H1 (cell line): ENCODE results near the gene CUL2. TPM values are rescaled to one million over a fixed set of nuclear protein-coding genes. Genes with fewer than 3 reads are reported as not detected.

ENCODE experiments used
- CTCF ChIA-PET: fragments of 300-600 bp; sonication (Branson Sonifier 250); formaldehyde crosslinking; loops from one replicate; lab custom pipeline; 2021; ENCODE audit not compliant: partially characterized antibody; lab: Charles Lee
- POLR2A ChIA-PET: fragments of 300-600 bp; sonication (Branson Sonifier 250); formaldehyde crosslinking; loops from one replicate; lab custom pipeline; 2021; ENCODE audit warnings: inconsistent platforms; ENCODE audit not compliant: partially characterized antibody; lab: Charles Lee
- DNase-seq, 2 experiments: peaks; one replicate each; pipeline versions ENCODE4 v3.0.0 to v3.0.0-alpha.2; 2010 to 2022; ENCODE audit warnings: low spot score in 2 of 2, low read depth in 1 of 2, mixed read lengths in 1 of 2
- FAIRE-seq: peaks from 2 replicates; lab custom pipeline; 2011; peaks lifted over from hg19 to GRCh38; lab: Jason Lieb, UNC
- H2AFZ ChIP-seq: 2 replicates; pipeline ENCODE4 v1.8.1; 2012; ENCODE audit warnings: low read length, inconsistent platforms
- H2AK5ac ChIP-seq: 2 replicates; pipeline ENCODE4 v1.6.1; 2013; ENCODE audit warnings: low read depth, low read length
- H2BK120ac ChIP-seq: replicated peaks from 2 replicates; pipeline ENCODE3; 2013; ENCODE audit warnings: low read depth, low read length, inconsistent platforms
- H2BK12ac ChIP-seq: 2 replicates; pipeline ENCODE4 v1.6.1; 2013; ENCODE audit warnings: low read depth, low read length
- H2BK15ac ChIP-seq: 2 replicates; pipeline ENCODE4 v1.6.1; 2013; ENCODE audit warnings: low read length
- H2BK20ac ChIP-seq: 2 replicates; pipeline ENCODE4 v1.6.1; 2013; ENCODE audit warnings: low read length
- H2BK5ac ChIP-seq: 2 replicates; pipeline ENCODE4 v1.6.1; 2013; ENCODE audit warnings: low read depth, low read length
- H3K14ac ChIP-seq: 2 replicates; pipeline ENCODE4 v1.6.1; 2013; ENCODE audit warnings: inconsistent platforms; ENCODE audit not compliant: insufficient read length
- H3K18ac ChIP-seq: 2 replicates; pipeline ENCODE4 v1.6.1; 2013; ENCODE audit warnings: low read length; ENCODE audit errors: extremely low read depth
- H3K23ac ChIP-seq: 2 replicates; pipeline ENCODE4 v1.6.1; 2013; ENCODE audit warnings: inconsistent platforms; ENCODE audit not compliant: insufficient read length
- H3K23me2 ChIP-seq: 2 replicates; pipeline ENCODE4 v1.6.1; 2013; ENCODE audit warnings: low read depth, low read length
- H3K27ac ChIP-seq: 2 replicates; pipeline ENCODE4 v1.6.1; 2011; ENCODE audit warnings: low read depth, low read length, inconsistent platforms
- H3K27me3 ChIP-seq, 4 experiments: replicated peaks in 1 of 4; 1 replicate in 1 of 4; 2 replicates in 3 of 4; pipeline versions ENCODE4 v1.6.1 to v1.8.1; 2011 to 2013; ENCODE audit warnings: low read length in 3 of 4, mild to moderate bottlenecking in 3 of 4, inconsistent platforms in 2 of 4, mixed read lengths in 2 of 4, moderate library complexity in 1 of 4; ENCODE audit not compliant: control insufficient read depth in 3 of 4, insufficient read depth in 3 of 4; ENCODE audit errors: extremely low read depth in 1 of 4
- H3K36me3 ChIP-seq, 4 experiments: 2 replicates each; pipeline versions ENCODE4 v1.6.1 to v1.8.1; 2011 to 2013; ENCODE audit warnings: mild to moderate bottlenecking in 4 of 4, low read length in 3 of 4, moderate library complexity in 2 of 4, control low read depth in 1 of 4, inconsistent platforms in 1 of 4; ENCODE audit not compliant: insufficient read depth in 4 of 4, control insufficient read depth in 2 of 4
- H3K4ac ChIP-seq: replicated peaks from 2 replicates; pipeline ENCODE3; 2013; ENCODE audit warnings: low read length, low read depth, mixed read lengths, inconsistent platforms; ENCODE audit not compliant: insufficient read length
- H3K4me1 ChIP-seq, 4 experiments: replicated peaks in 1 of 4; 1 replicate in 1 of 4; 2 replicates in 3 of 4; pipeline versions ENCODE4 v1.6.1 to v1.8.1; 2011 to 2013; ENCODE audit warnings: low read length in 3 of 4, inconsistent platforms in 2 of 4, mixed read lengths in 1 of 4; ENCODE audit not compliant: insufficient read depth in 4 of 4, control insufficient read depth in 3 of 4
- H3K4me2 ChIP-seq, 2 experiments: 2 replicates each; pipeline versions ENCODE4 v1.6.1 to v1.8.1; 2011 to 2013; ENCODE audit warnings: low read depth in 2 of 2, low read length in 2 of 2, control low read depth in 1 of 2, inconsistent platforms in 1 of 2, mild to moderate bottlenecking in 1 of 2; ENCODE audit not compliant: insufficient read depth in 1 of 2
- H3K4me3 ChIP-seq, 4 experiments: fragments of 200-600, 300-600 bp in 1 of 4; sonication (generic), shearing (Covaris generic), sonication (Bioruptor Twin) in 1 of 4; 2 replicates each; pipeline versions ENCODE4 v1.5.1 to v1.8.1; 2011 to 2016; ENCODE audit warnings: low read length in 4 of 4, low read depth in 3 of 4, control low read depth in 2 of 4, inconsistent platforms in 2 of 4, mild to moderate bottlenecking in 2 of 4, mixed read lengths in 1 of 4, moderate library complexity in 1 of 4; ENCODE audit not compliant: insufficient read depth in 2 of 4; ENCODE audit errors: extremely low read depth in 1 of 4
- H3K56ac ChIP-seq: replicated peaks from 2 replicates; pipeline ENCODE3; 2013; ENCODE audit warnings: low read depth, mild to moderate bottlenecking, mixed read lengths, low read length, inconsistent platforms; ENCODE audit not compliant: insufficient read length
- H3K79me1 ChIP-seq: 2 replicates; pipeline ENCODE4 v1.6.1; 2013; ENCODE audit warnings: low read depth, low read length, control low read depth
- H3K79me2 ChIP-seq, 2 experiments: 2 replicates each; pipeline versions ENCODE4 v1.6.1 to v1.8.1; 2012 to 2013; ENCODE audit warnings: low read length in 2 of 2, mild to moderate bottlenecking in 2 of 2, inconsistent platforms in 1 of 2; ENCODE audit not compliant: insufficient read depth in 2 of 2, control insufficient read depth in 1 of 2
- H3K9ac ChIP-seq, 4 experiments: replicated peaks in 1 of 4; 1 replicate in 1 of 4; 2 replicates in 3 of 4; pipeline versions ENCODE4 v1.6.1 to v1.8.1; 2011 to 2013; ENCODE audit warnings: low read depth in 3 of 4, low read length in 3 of 4, control low read depth in 2 of 4, mild to moderate bottlenecking in 2 of 4, moderate library complexity in 2 of 4, inconsistent platforms in 1 of 4; ENCODE audit errors: extremely low read depth in 1 of 4
- H3K9me3 ChIP-seq, 2 experiments: 2 replicates each; pipeline versions ENCODE4 v1.6.1 to v1.8.1; 2012 to 2013; ENCODE audit warnings: mild to moderate bottlenecking in 2 of 2, moderate library complexity in 2 of 2, control low read depth in 1 of 2, inconsistent platforms in 1 of 2, low read depth in 1 of 2, low read length in 1 of 2, mixed read lengths in 1 of 2; ENCODE audit not compliant: insufficient read depth in 2 of 2
- H4K20me1 ChIP-seq, 2 experiments: replicated peaks in 1 of 2; 2 replicates each; pipeline versions ENCODE3 to v1.8.1; 2011 to 2013; ENCODE audit warnings: inconsistent platforms in 2 of 2, low read length in 2 of 2, mild to moderate bottlenecking in 1 of 2; ENCODE audit not compliant: insufficient read depth in 2 of 2, control insufficient read depth in 1 of 2
- H4K5ac ChIP-seq: 2 replicates; pipeline ENCODE4 v1.6.1; 2013; ENCODE audit warnings: low read length, low read depth, mixed read lengths, inconsistent platforms; ENCODE audit not compliant: insufficient read length
- H4K8ac ChIP-seq: 2 replicates; pipeline ENCODE4 v1.8.0; 2013; ENCODE audit warnings: mild to moderate bottlenecking, moderate library complexity, low read length, inconsistent platforms; ENCODE audit not compliant: insufficient read depth; ENCODE audit errors: extremely low read depth
- H4K91ac ChIP-seq: replicated peaks from 2 replicates; pipeline ENCODE3; 2013; ENCODE audit warnings: low read length, mixed read lengths, inconsistent platforms; ENCODE audit not compliant: insufficient read length
- HDAC6 ChIP-seq: IDR thresholded peaks from one replicate; pipeline ENCODE4 v1.7.1; 2012; ENCODE audit warnings: low read depth, mild to moderate bottlenecking, inconsistent platforms, low read length, moderate library complexity
- JUN ChIP-seq: IDR thresholded peaks from 2 replicates; pipeline ENCODE4 v1.6.1; 2011; ENCODE audit warnings: low read depth, mild to moderate bottlenecking, improper control_type of control experiment, low read length
- POLR2AphosphoS5 ChIP-seq: IDR thresholded peaks from 2 replicates; pipeline ENCODE4 v1.6.1; 2011; ENCODE audit warnings: low read depth, low read length
- SP2 ChIP-seq: IDR thresholded peaks from 2 replicates; pipeline ENCODE4 v1.6.1; 2012; ENCODE audit warnings: mild to moderate bottlenecking, low read length, inconsistent platforms
- WGBS, 2 experiments: shearing (Covaris generic) in 1 of 2; methylation state at CpG; one replicate each; pipeline versions ENCODE4 v1.1.6 to v1.1.7; 2013 to 2015; ENCODE audit warnings: low lambda C conversion rate in 2 of 2, mixed read lengths in 2 of 2, inconsistent platforms in 1 of 2, low coverage in 1 of 2, missing lambda C conversion rate in 1 of 2; ENCODE audit not compliant: insufficient replicate concordance in 2 of 2, insufficient coverage in 1 of 2, insufficient read length in 1 of 2; ENCODE audit errors: extremely low coverage in 1 of 2, missing lambda C conversion rate in 1 of 2; 5-methylcytosine and 5-hydroxymethylcytosine counted together
- polyA plus RNA-seq, 7 experiments: library from polyadenylated mRNA; depleted of rRNA in 3 of 7; stranded (reverse) in 5 of 7; unstranded in 2 of 7; fragments of >200 nt in 5 of 7; fragments of 200-250 nt in 2 of 7; gene quantifications; 1 replicate in 5 of 7; 2 replicates in 1 of 7; 4 replicates in 1 of 7; pipeline versions ENCODE4 v1.2.1 to v1.2.3, GENCODE V29; 2011 to 2013; ENCODE audit warnings: missing spikeins in 2 of 7, mixed read lengths in 2 of 7
- total RNA-seq: library from RNA; stranded (reverse); fragmentation: NEBNext Ultra II Directional; extraction: Animal tissue kit (Norgen Biotek cat#: 25700); gene quantifications from 2 replicates; pipeline ENCODE4 v1.2.1, GENCODE V29; 2021
- TF ChIP-seq, protein P1 (sequence below): IDR thresholded peaks from 2 replicates; pipeline ENCODE4 v1.6.1; 2012; ENCODE audit warnings: inconsistent platforms

CUL2 gene
- total and polyA plus RNA-seq, 2 of the 8 experiments (the other 6 are each of a cell fraction or from before 2014, with no cell fraction given): 10.2 to 43.1 TPM

DNA sequence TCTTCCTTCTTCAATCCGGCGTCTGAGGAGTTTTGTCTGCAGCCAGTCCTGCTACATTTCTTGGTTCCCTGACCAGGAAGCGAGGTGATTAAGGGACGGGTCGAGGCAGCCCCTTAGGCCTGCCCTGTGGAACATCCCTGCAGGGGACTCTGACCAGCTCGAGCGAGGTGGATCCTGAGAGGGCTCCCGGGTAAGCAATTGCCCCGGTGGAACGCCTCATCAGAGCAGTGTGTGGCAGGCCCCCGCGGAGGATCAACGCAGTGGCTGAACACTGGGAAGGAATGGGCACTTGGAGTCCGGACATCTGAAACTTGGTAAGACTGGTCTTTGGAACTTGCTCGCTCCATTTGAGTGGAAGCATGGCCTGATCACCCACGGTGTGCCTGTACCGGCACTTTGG, 121.0 kb downstream of the CUL2 start:
- CTCF ChIA-PET: no interaction called here
- Histone ChIP-seq H3K79me2 (no peaks in the 10 kb centered on the region), H4K91ac (no peak overlapping the region), H2BK20ac (no peak overlapping the region), H3K36me3 (no peaks in the 10 kb centered on the region), H3K9me3 (no peaks in the 10 kb centered on the region), H3K4me3 (no peak overlapping the region), H2AFZ (no peak overlapping the region), H3K79me1 (no peaks in the 10 kb centered on the region), H3K56ac (no peak overlapping the region), H3K27me3 (no peaks in the 10 kb centered on the region), H4K5ac (no peak overlapping the region), H2BK15ac (no peak overlapping the region), H3K27ac (no peak overlapping the region), H3K18ac (no peak overlapping the region), H3K4me1 (no peaks in the 10 kb centered on the region; a peak in 1 of 7 replicates), H2BK120ac (no peak overlapping the region), H2BK5ac (no peak overlapping the region), H3K23me2 (no peaks in the 10 kb centered on the region), H2AK5ac (no peak overlapping the region), H3K4me2 (no peak overlapping the region), H3K23ac (no peak overlapping the region), H3K9ac (no peak overlapping the region), H2BK12ac (no peak overlapping the region), H4K20me1 (no peaks in the 10 kb centered on the region), H3K14ac (no peak overlapping the region), H4K8ac (no peak overlapping the region), H3K4ac (no peak overlapping the region)
- TF ChIP-seq JUN (no peak), SP2 (no peak), POLR2AphosphoS5 (no peak), HDAC6 (no peak)
- TF ChIP-seq, protein P1, sequence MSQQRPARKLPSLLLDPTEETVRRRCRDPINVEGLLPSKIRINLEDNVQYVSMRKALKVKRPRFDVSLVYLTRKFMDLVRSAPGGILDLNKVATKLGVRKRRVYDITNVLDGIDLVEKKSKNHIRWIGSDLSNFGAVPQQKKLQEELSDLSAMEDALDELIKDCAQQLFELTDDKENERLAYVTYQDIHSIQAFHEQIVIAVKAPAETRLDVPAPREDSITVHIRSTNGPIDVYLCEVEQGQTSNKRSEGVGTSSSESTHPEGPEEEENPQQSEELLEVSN: no peak
- WGBS, 2 experiments: 90% methylated on average over 17 of the region's 17 CpGs; no CpG with 5 or more reads in 1 of the 2 experiments
- FAIRE-seq (no peak), DNase-seq (no peak)
- POLR2A ChIA-PET: no interaction called here
